ENCODE results near the gene PCED1B. TPM values are rescaled to one million over a fixed set of nuclear protein-coding genes. Genes with fewer than 3 reads are reported as not detected.

PCED1B gene
- total and polyA plus RNA-seq, 2 donors (not counting 1 experiment from before 2014, with no cell fraction given): 26.2 to 45.8 TPM

GRCh38 chr12:47214001-47214619, 134.7 kb downstream of the PCED1B start:
- POLR2A ChIA-PET: interaction anchor here (1.4 to 1.6 kb wide), 2 partner anchors 13 to 134 kb away, joined by 3 read pairs; partner anchors contain the start of genes AMIGO2 and PCED1B
- no peaks in the 10 kb centered on the region for H4K20me1 ChIP-seq (ENCODE audit: control insufficient read depth, insufficient read depth, low read length, poor library complexity, severe bottlenecking)
- peak overlapping the region in 1 of 2 donors; percentile 89 for H3K27ac ChIP-seq (ENCODE audit: low read length in 2 of 2)
- Mint-ChIP-seq H3K4me1 (peaks cover 63% of the 10 kb centered on the region), H3K4me3 (peak overlapping the region; percentile 85), H3K27ac (peak overlapping the region; percentile 91), H3K27me3 (no peaks in the 10 kb centered on the region), H3K9me3 (ENCODE audit: insufficient read depth) (no peaks in the 10 kb centered on the region)
- no peaks in the 10 kb centered on the region for H3K9me3 ChIP-seq (ENCODE audit: control extremely low read depth in 1 of 3, control insufficient read depth in 2 of 3, insufficient read depth in 1 of 3, low read length in 2 of 3)
- no CpG with 5 or more reads among the region's 3 CpGs for WGBS (ENCODE audit: insufficient coverage)
- peak overlapping the region; percentile 19 to 80 (median 60) for H3K4me3 ChIP-seq (ENCODE audit: control extremely low read depth in 1 of 5, extremely low read depth in 1 of 5, insufficient read depth in 1 of 5, low read depth in 2 of 5, low read length in 4 of 5)
- CTCF ChIA-PET: interaction anchor here (1.1 to 3.7 kb wide), 7 partner anchors 12 to 189 kb away, joined by 3 to 42 read pairs (median 5); partner anchors contain the start of genes AMIGO2 and PCED1B
- DNase-seq (no peak), ATAC-seq (ENCODE audit: low read depth) (no peak)
- no peaks in the 10 kb centered on the region for H3K27me3 ChIP-seq (replicated peaks in 1 of 4; ENCODE audit: control extremely low read depth in 1 of 4, control insufficient read depth in 3 of 4, insufficient read depth in 4 of 4, low read length in 3 of 4)
- H3K4me1 ChIP-seq (ENCODE audit: control insufficient read depth in 2 of 2, insufficient read depth in 2 of 2, low read length in 2 of 2): peaks cover 65 to 71% of the 10 kb centered on the region in 2 donors
- peak overlapping the region; percentile 79 for H3K4me2 ChIP-seq (replicated peaks; ENCODE audit: low read depth, low read length, poor library complexity, severe bottlenecking)
- H3K9ac ChIP-seq (ENCODE audit: low read length): peak overlapping the region; percentile 72
- TF ChIP-seq CTCF (IDR thresholded peaks at IDR 0.05) (no peak), EZH2 (IDR thresholded peaks at IDR 0.05; ENCODE audit: borderline replicate concordance, insufficient read depth, low read depth, low read length, poor library complexity, severe bottlenecking) (no peak)
- peaks cover 86% of the 10 kb centered on the region for H3K79me2 ChIP-seq (ENCODE audit: control insufficient read depth, insufficient read depth, low read length)
- intact Hi-C loops (cut with micrococcal nuclease): loop anchor here (10.0 kb wide), 2 partner anchors 829 to 1479 kb away; no protein-coding TSS in a partner anchor
- peak overlapping the region; percentile 15 for H2AFZ ChIP-seq (ENCODE audit: insufficient read depth, low read depth, low read length, poor library complexity, severe bottlenecking)
- H3K36me3 ChIP-seq (replicated peaks in 1 of 2; ENCODE audit: control extremely low read depth in 1 of 2, control insufficient read depth in 1 of 2, extremely low read depth in 1 of 2, insufficient read depth in 2 of 2, low read length in 1 of 2): peaks cover 1 to 25% of the 10 kb centered on the region in 2 experiments

- POLR2A ChIA-PET: interaction anchor here (1.6 to 2.2 kb wide), 2 partner anchors 8 to 13 kb away, joined by 3 to 24 read pairs; no protein-coding TSS in a partner anchor
- H3K27ac Mint-ChIP-seq: peak overlapping the region; percentile 84
- ATAC-seq (ENCODE audit: low read depth) (no peak), DNase-seq (no peak)
- H3K27ac ChIP-seq (ENCODE audit: low read length in 2 of 2): peak overlapping the region; percentile 78 to 89
- H3K27me3 ChIP-seq (replicated peaks in 1 of 4; ENCODE audit: control extremely low read depth in 1 of 4, control insufficient read depth in 3 of 4, insufficient read depth in 4 of 4, low read length in 3 of 4): no peaks in the 10 kb centered on the region
- peak overlapping the region; percentile 50 for H2AFZ ChIP-seq (ENCODE audit: insufficient read depth, low read depth, low read length, poor library complexity, severe bottlenecking)
- H3K4me1 Mint-ChIP-seq: peaks cover 63% of the 10 kb centered on the region
- H3K4me2 ChIP-seq (replicated peaks; ENCODE audit: low read depth, low read length, poor library complexity, severe bottlenecking): peak overlapping the region; percentile 79
- H4K20me1 ChIP-seq (ENCODE audit: control insufficient read depth, insufficient read depth, low read length, poor library complexity, severe bottlenecking): no peaks in the 10 kb centered on the region
- CTCF ChIA-PET: interaction anchor here (1.1 to 3.7 kb wide), 9 partner anchors 7 to 189 kb away, joined by 3 to 42 read pairs (median 6); partner anchors contain the start of genes AMIGO2 and PCED1B
- no peaks in the 10 kb centered on the region for H3K9me3 ChIP-seq (ENCODE audit: control extremely low read depth in 1 of 3, control insufficient read depth in 2 of 3, insufficient read depth in 1 of 3, low read length in 2 of 3)
- 100% methylated on average over 4 of the region's 7 CpGs for WGBS (ENCODE audit: insufficient coverage)
- intact Hi-C loops (cut with micrococcal nuclease): loop anchor here (5.0 to 10.0 kb wide), 6 partner anchors 132 to 1480 kb away; partner anchors contain the start of gene SCAF11
- H3K4me1 ChIP-seq (ENCODE audit: control insufficient read depth in 2 of 2, insufficient read depth in 2 of 2, low read length in 2 of 2): peaks cover 66 to 73% of the 10 kb centered on the region in 2 donors
- H3K4me3 ChIP-seq (ENCODE audit: control extremely low read depth in 1 of 5, extremely low read depth in 1 of 5, insufficient read depth in 1 of 5, low read depth in 2 of 5, low read length in 4 of 5): peak overlapping the region; percentile 25 to 80 (median 60)
- TF ChIP-seq EZH2 (IDR thresholded peaks at IDR 0.05; ENCODE audit: borderline replicate concordance, insufficient read depth, low read depth, low read length, poor library complexity, severe bottlenecking) (no peak), CTCF (IDR thresholded peaks at IDR 0.05) (no peak)
- H3K4me3 Mint-ChIP-seq: peak overlapping the region; percentile 90
- peaks cover 89% of the 10 kb centered on the region for H3K79me2 ChIP-seq (ENCODE audit: control insufficient read depth, insufficient read depth, low read length)
- H3K36me3 ChIP-seq (replicated peaks in 1 of 2; ENCODE audit: control extremely low read depth in 1 of 2, control insufficient read depth in 1 of 2, extremely low read depth in 1 of 2, insufficient read depth in 2 of 2, low read length in 1 of 2): peaks cover 1 to 19% of the 10 kb centered on the region in 2 experiments
- H3K9ac ChIP-seq (ENCODE audit: low read length): peak overlapping the region; percentile 72
- H3K27me3 Mint-ChIP-seq: no peaks in the 10 kb centered on the region
- H3K9me3 Mint-ChIP-seq (ENCODE audit: insufficient read depth): no peaks in the 10 kb centered on the region
These were observed 135.3 kb downstream of the PCED1B start for GRCh38 chr12:47214771-47215170.
